GM12872 (cell line): Measurements from ENCODE around the gene CNOT3.

Source experiments
- CTCF ChIP-seq: IDR thresholded peaks from 3 replicates; pipeline ENCODE4 v1.5.1; 2011; ENCODE audit warnings: low read depth, mild to moderate bottlenecking, low read length, moderate library complexity; ENCODE audit not compliant: insufficient read depth

Gene CNOT3

GRCh38 chr19:54114340-54115108 lies 23.0 kb upstream of the CNOT3 start:
- no peak for TF ChIP-seq CTCF

- no peak for TF ChIP-seq CTCF
Observed at GRCh38 chr19:54115109-54116063, 22.2 kb upstream of the CNOT3 start, which contains the start of the genes PRPF31 and TFPT. TSS of gene PRPF31 (plus strand) at chr19:54115754. CDS start at chr19:54118279, 2,525 bp downstream. TSS of gene TFPT (minus strand) at chr19:54115657. CDS start at chr19:54115269, 388 bp downstream.

GRCh38 chr19:54121259-54121658 lies 16.3 kb upstream of the CNOT3 start:
- no peak for TF ChIP-seq CTCF

GRCh38 chr19:54123682-54124081 lies 13.9 kb upstream of the CNOT3 start:
- no peak for TF ChIP-seq CTCF

GRCh38 chr19:54124393-54124792 lies 13.2 kb upstream of the CNOT3 start:
- no peak for TF ChIP-seq CTCF

GRCh38 chr19:54125713-54126112 lies 11.8 kb upstream of the CNOT3 start:
- TF ChIP-seq CTCF, result no peak
